NB4 (cell line): ENCODE measurements around the gene GPRIN3.

ENCODE experiments used
- DNase-seq: peaks from one replicate; pipeline ENCODE4 v3.0.0; 2010; ENCODE audit warnings: low read depth
- H3K4me3 ChIP-seq: one replicate; pipeline ENCODE4 v1.5.1; 2011; ENCODE audit warnings: mild to moderate bottlenecking, low read depth, low read length, moderate library complexity
- MAX ChIP-seq: IDR thresholded peaks from 2 replicates; pipeline ENCODE4 v1.6.1; 2011; ENCODE audit warnings: low read depth, low read length
- MYC ChIP-seq: IDR thresholded peaks from 2 replicates; pipeline ENCODE4 v1.6.1; 2011; ENCODE audit warnings: low read depth, low read length
- POLR2A ChIP-seq: IDR thresholded peaks from 2 replicates; pipeline ENCODE4 v1.6.1; 2011; ENCODE audit warnings: mild to moderate bottlenecking; ENCODE audit not compliant: insufficient read length; ENCODE audit errors: extremely low read depth
- TF ChIP-seq, protein P1 (sequence below): IDR thresholded peaks from one replicate; pipeline ENCODE4 v1.5.1; 2012; ENCODE audit warnings: low read depth, low read length

The GPRIN3 gene

GRCh38 chr4:89197920-89198319 lies 109.7 kb downstream of the GPRIN3 start:
- H3K4me3 ChIP-seq, result no peak overlapping the region
- TF ChIP-seq MAX (no peak), MYC (no peak), POLR2A (no peak)
- TF ChIP-seq, protein P1, sequence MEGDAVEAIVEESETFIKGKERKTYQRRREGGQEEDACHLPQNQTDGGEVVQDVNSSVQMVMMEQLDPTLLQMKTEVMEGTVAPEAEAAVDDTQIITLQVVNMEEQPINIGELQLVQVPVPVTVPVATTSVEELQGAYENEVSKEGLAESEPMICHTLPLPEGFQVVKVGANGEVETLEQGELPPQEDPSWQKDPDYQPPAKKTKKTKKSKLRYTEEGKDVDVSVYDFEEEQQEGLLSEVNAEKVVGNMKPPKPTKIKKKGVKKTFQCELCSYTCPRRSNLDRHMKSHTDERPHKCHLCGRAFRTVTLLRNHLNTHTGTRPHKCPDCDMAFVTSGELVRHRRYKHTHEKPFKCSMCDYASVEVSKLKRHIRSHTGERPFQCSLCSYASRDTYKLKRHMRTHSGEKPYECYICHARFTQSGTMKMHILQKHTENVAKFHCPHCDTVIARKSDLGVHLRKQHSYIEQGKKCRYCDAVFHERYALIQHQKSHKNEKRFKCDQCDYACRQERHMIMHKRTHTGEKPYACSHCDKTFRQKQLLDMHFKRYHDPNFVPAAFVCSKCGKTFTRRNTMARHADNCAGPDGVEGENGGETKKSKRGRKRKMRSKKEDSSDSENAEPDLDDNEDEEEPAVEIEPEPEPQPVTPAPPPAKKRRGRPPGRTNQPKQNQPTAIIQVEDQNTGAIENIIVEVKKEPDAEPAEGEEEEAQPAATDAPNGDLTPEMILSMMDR, result no peak
- no peak for DNase-seq

DNA sequence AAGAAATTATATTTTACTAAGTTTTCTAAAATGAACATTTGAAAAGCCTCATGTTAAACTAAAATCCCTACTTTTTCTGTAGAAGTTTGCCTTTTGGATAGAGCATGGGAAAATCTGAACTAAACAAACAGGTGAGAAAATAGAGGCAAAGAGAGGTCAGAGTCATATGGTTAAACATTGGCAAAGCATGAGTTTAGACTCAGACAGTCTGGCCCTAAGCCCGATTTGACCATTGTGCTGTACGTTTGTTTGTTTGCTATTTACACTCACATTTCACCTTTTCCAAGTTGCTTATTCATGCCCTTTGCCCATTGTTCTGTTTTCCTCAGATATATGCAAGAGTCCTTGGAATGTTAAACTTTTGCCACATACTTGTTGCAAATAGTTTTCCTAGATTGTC lies 110.9 kb downstream of the GPRIN3 start:
- no peak for TF ChIP-seq MYC
- TF ChIP-seq POLR2A, result no peak
- no peak for TF ChIP-seq MAX
- TF ChIP-seq, protein P1, result no peak

DNA sequence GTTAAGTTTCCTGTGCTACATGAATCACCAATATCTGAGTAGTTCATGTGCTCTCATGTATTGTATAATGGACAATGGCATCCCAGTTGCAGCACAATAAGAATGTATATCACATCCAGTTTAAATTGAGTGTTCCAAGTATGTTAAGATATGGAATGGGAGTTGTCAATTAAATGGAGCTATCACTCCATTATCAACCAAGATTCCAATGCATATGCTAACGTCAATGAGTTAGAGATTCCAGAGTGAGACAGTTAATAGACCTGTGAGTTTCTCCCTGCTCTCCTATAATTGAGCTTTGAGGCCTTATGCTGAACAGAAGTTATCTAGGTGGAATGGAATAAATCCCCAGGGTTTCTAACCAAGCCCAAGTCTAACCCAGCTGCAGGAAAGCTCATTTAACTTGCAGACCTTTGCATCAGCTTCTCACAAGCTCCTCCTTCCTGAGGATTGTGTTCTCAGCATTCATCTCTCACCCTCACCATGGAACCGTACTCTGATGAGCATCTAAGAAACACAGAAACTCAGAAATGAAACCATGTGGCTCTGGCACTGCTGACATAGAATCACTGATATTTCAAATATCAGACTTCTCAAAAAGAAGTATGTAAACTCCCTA lies 111.4 kb downstream of the GPRIN3 start:
- no peak overlapping the region for H3K4me3 ChIP-seq
- TF ChIP-seq MYC (no peak), POLR2A (no peak), MAX (no peak)
- TF ChIP-seq, protein P1, result no peak
- DNase-seq, result no peak

More for the DNA sequence above, 110.9 kb downstream of the GPRIN3 start:
- no peak for DNase-seq
- H3K4me3 ChIP-seq, result no peak overlapping the region

DNA sequence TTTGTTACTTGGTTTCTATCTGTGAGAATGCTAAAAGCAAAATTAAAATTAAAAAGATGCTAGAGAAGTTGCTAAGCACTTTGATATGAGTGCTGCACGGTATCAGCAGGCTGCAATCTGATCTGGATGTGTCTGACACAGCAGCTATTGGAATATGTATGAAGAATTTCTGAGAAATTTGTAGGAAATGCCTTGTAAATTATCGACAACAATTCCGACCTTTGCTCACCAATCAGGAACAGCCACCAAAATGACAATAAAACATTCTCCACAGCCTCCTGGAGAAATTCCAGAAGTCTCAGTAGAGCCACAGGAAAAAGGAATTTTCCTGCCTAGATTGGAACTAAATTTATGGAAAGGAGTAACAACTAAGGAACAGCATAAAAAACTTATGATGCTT lies 113.8 kb downstream of the GPRIN3 start:
- DNase-seq, result no peak
- H3K4me3 ChIP-seq, result no peak overlapping the region
- TF ChIP-seq MYC (no peak), POLR2A (no peak), MAX (no peak)
- TF ChIP-seq, protein P1, result no peak
